ENCODE data around the gene TMEM132C.

DNA sequence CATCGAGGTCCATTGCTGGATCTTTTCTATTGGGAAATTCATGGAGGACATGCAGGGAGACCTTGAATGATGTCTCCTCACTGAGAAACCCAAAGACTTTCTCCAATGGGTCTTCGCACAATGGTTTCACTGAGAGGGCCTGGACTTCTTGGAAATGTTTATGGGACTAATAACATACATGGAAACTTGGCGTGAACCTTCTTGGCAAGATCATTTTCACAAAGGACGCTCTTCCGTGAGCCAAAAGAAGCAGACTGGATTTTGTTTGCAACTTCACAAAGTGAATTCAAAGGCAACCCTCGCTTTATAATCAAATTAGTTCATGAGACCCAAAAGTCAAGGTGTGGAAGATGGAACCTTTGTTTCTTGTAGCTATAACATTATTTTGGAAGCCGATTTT, 154.4 kb downstream of the TMEM132C start:
- TF ChIP-seq MAX (IDR thresholded peaks at IDR 0.05; ENCODE audit: low read depth): no peak
- TF ChIP-seq CTCF (IDR thresholded peaks at IDR 0.05): no peak
- TF ChIP-seq ZBTB33 (IDR thresholded peaks at IDR 0.05; ENCODE audit: borderline replicate concordance, low read depth): no peak
- no peak for TF ChIP-seq CHD2 (IDR thresholded peaks at IDR 0.05; ENCODE audit: low read length, partially characterized antibody)
- TF ChIP-seq EP300 (IDR thresholded peaks at IDR 0.05; ENCODE audit: borderline replicate concordance in 1 of 2, low read depth in 1 of 2, low read length in 1 of 2): no peak
- TF ChIP-seq RCOR1 (IDR thresholded peaks at IDR 0.05; ENCODE audit: low read length): no peak
- TF ChIP-seq EZH2phosphoT487 (IDR thresholded peaks at IDR 0.05; ENCODE audit: borderline replicate concordance, low read depth): no peak
- TF ChIP-seq ELF1 (IDR thresholded peaks at IDR 0.05): no peak
- TF ChIP-seq YY1 (IDR thresholded peaks at IDR 0.05; ENCODE audit: low read depth): no peak
- no peak for TF ChIP-seq REST (IDR thresholded peaks at IDR 0.05; ENCODE audit: low read depth, low read length)
- no peak for TF ChIP-seq SMC3 (IDR thresholded peaks at IDR 0.05; ENCODE audit: low read depth, low read length)
- no peak for TF ChIP-seq JUND (IDR thresholded peaks at IDR 0.05)
- TF ChIP-seq POLR2AphosphoS5 (IDR thresholded peaks at IDR 0.05; ENCODE audit: low read depth, low read length): no peak

All from SK-N-SH (cell line).